Aorta (tissue), 5 donors: ENCODE measurements around the gene PACSIN1. TPM values are rescaled to one million over a fixed set of nuclear protein-coding genes. Genes with fewer than 3 reads are reported as not detected.

ENCODE experiments used
- ATAC-seq: fragments of 200-7000 bp; cut with Tn5 transposase; one replicate; pipeline ENCODE4 v1.9.1; 2022; ENCODE audit warnings: moderate library complexity; ENCODE audit not compliant: low FRiP score
- DNase-seq, 2 donors: peaks; one replicate each; pipeline ENCODE4 v3.0.0-alpha.2; 2020
- H3K27ac ChIP-seq, 2 donors: one replicate each; pipeline ENCODE4 v1.5.1; 2013; ENCODE audit warnings: low read length in 2 of 2, mild to moderate bottlenecking in 2 of 2, moderate library complexity in 2 of 2, control low read depth in 1 of 2, inconsistent platforms in 1 of 2, low read depth in 1 of 2
- H3K27me3 ChIP-seq, 2 donors: one replicate each; pipeline ENCODE4 v1.6.1; 2013; ENCODE audit warnings: control low read depth in 1 of 2, low read length in 1 of 2, mild to moderate bottlenecking in 1 of 2, moderate library complexity in 1 of 2; ENCODE audit not compliant: insufficient read depth in 2 of 2, control insufficient read depth in 1 of 2
- H3K36me3 ChIP-seq, 2 donors: one replicate each; pipeline ENCODE4 v1.6.1; 2013; ENCODE audit warnings: control low read depth in 1 of 2, low read length in 1 of 2, mild to moderate bottlenecking in 1 of 2; ENCODE audit not compliant: insufficient read depth in 2 of 2, control insufficient read depth in 1 of 2
- H3K4me1 ChIP-seq, 2 donors: one replicate each; pipeline ENCODE4 v1.6.1; 2013; ENCODE audit warnings: low read length in 2 of 2, control low read depth in 1 of 2, mild to moderate bottlenecking in 1 of 2, moderate library complexity in 1 of 2; ENCODE audit not compliant: insufficient read depth in 2 of 2, control insufficient read depth in 1 of 2
- H3K4me3 ChIP-seq, 2 donors: one replicate each; pipeline ENCODE4 v1.5.1; 2013; ENCODE audit warnings: low read length in 2 of 2, control low read depth in 1 of 2, mild to moderate bottlenecking in 1 of 2
- H3K9me3 ChIP-seq: one replicate; pipeline ENCODE4 v1.6.1; 2013; ENCODE audit warnings: mild to moderate bottlenecking, low read length; ENCODE audit not compliant: control insufficient read depth
- WGBS, 2 donors: extraction: QIAGEN DNeasy Blood & Tissue Kit; methylation state at CpG; one replicate each; pipeline ENCODE4 v1.1.7; 2013; 5-methylcytosine and 5-hydroxymethylcytosine counted together
- intact Hi-C, 2 donors: fragments of 100-400 bp; cut with DNase I; formaldehyde crosslinking; loops; one replicate each; pipeline versions ENCODE4 v1.14.2 to v1.15.0; 2022
- polyA plus RNA-seq, 2 donors: library from polyadenylated mRNA; stranded (reverse); fragments of 200-250 nt; gene quantifications; one replicate each; pipeline ENCODE4 v1.2.3, GENCODE V29; 2013
- total RNA-seq, 2 donors: library from RNA; stranded (reverse); fragmentation: NEBNext Ultra II Directional; extraction: Animal tissue kit (Norgen Biotek cat#: 25700); gene quantifications; one replicate each; pipeline ENCODE4 v1.2.1, GENCODE V29; 2021
- donor health status: healthy with polysubstance abuse.
- donor health status: Bipolar disorder and iron deficiency.
- donor health status: DM: no; HTN: no; CAD: no.
- donor health status: DM: no; HTN: no; CAD: no.
- donor health status: DM: yes; HTN: yes; CAD: no.

The PACSIN1 gene
- total and polyA plus RNA-seq, 4 donors, result 0.10 to 0.84 (median 0.10) TPM; not detected in 1

DNA sequence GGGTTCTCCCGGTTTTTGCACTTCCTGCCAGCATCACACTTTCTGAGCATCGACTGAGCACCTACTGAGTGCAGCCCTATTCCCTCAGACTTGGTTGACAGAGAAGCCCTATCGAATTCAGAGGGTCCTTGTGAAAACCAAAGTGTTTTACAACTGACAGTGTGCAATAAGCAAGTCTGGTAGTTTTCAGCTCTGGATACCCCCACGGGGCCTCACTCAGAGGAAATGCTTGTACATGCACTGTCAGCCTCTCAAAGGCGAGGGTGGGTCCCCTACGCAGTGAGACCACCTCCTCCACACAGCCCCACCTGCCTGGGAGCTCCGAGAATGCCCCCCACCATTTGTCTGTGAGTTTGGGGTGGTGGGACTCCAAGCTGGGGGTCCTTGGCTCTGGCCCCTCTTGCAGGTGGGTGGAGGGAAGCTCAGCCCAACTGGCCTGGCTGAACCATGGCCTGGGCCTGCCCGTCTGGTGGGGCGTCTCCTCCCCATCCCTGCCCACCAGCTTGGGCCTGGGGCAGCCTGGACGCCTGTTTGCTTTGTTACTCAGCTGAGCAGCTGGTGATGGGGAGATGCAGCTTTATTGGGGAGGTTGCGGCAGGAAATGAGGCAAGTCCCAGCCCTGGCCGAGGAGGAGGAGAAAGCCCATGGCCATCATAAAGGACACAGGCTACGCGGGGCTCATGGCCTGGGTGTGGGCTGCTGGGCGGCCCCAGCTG is 88.6 kb downstream of the PACSIN1 start:
- Histone ChIP-seq H3K4me1 (no peaks in the 10 kb centered on the region), H3K9me3 (peaks cover 1% of the 10 kb centered on the region), H3K36me3 (no peaks in the 10 kb centered on the region), H3K27me3 (no peaks in the 10 kb centered on the region), H3K4me3 (no peak overlapping the region), H3K27ac (no peak overlapping the region)
- DNase-seq (no peak), ATAC-seq (no peak)
- intact Hi-C loops, result no loop called here
- WGBS, 2 donors, result 63 to 65% methylated on average over 14 to 15 of the region's 15 CpGs

DNA sequence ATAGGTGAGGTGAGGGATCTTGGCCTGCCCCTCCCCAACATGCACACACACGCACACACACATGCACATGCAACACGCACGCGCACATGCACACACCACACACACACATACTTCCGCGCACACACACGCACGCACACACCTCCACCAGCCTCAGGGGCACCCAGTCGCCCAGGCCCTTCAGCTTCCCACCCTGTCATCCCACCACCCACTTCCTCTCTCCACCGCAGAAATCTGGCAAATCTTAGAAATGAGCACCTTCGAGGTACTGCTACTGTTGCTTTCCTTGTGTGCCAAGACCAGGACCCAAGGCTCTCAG is 89.1 kb downstream of the PACSIN1 start:
- H3K27ac ChIP-seq, result no peak overlapping the region
- WGBS, 2 donors, result 91 to 92% methylated on average over 11 of the region's 11 CpGs
- no peaks in the 10 kb centered on the region for H3K4me1 ChIP-seq
- H3K9me3 ChIP-seq, result peaks cover 1% of the 10 kb centered on the region
- H3K27me3 ChIP-seq, result no peaks in the 10 kb centered on the region
- no peak for DNase-seq
- no peak overlapping the region for H3K4me3 ChIP-seq
- no peaks in the 10 kb centered on the region for H3K36me3 ChIP-seq
- no peak for ATAC-seq
- intact Hi-C loops, result no loop called here

DNA sequence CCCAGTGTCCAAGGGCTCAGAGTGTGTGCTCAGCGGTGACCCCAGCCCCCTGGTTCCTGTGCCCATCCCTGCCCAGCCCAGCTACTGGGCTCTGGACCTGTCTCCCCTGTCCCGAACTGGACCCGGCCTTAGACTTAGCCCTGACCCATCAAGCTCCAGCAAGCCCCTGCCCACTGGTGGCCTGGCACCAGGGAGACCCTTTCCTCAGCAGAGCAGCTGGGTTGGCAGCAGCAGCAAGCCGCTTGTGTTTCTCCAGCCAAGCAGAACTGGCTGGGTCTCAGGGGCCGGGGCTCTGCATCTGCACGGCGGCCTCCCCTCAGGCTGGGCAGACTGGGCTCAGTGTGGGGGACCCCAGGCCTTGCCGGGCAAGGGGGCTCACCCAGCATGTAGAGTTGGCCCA is 89.5 kb downstream of the PACSIN1 start:
- intact Hi-C loops, result no loop called here
- Histone ChIP-seq H3K27me3 (no peaks in the 10 kb centered on the region), H3K9me3 (peaks cover 1% of the 10 kb centered on the region), H3K36me3 (no peaks in the 10 kb centered on the region), H3K4me1 (no peaks in the 10 kb centered on the region), H3K27ac (no peak overlapping the region), H3K4me3 (no peak overlapping the region)
- WGBS, 2 donors, result 81 to 83% methylated on average over 8 of the region's 8 CpGs
- DNase-seq, result no peak
- no peak for ATAC-seq

DNA sequence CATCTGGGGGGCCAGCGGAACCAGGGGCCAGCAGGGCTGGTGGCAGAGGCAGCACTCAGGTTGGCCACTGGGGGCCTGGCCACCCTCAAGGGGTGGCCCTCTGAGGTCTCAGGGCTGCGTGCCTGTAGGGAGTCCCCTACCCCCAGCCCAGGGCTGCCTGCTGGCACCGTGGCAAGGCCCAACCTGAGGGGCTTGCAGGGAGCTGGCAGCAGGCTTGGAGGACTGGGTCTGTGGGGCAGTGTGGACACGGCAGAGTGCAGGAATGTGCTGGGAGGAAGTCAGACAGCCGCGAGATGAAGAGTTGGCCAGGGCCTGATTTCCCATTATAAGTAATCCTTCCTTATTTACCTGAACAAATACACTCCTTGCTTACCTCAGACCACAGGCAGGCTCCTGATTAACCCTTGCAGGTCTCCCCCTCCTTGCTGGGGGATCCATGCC is 90.2 kb downstream of the PACSIN1 start, which contains the start of gene SPDEF:
SPDEF (minus strand) TSS at position 299 of the 441 bp plus-strand sequence. CDS start 11,874 bp downstream, outside the sequence.
- no peaks in the 10 kb centered on the region for H3K27me3 ChIP-seq
- H3K4me3 ChIP-seq, result no peak within 1 kb of the TSS
- peaks cover 1% of the 10 kb centered on the region for H3K9me3 ChIP-seq
- H3K4me1 ChIP-seq, result no peaks in the 10 kb centered on the region
- intact Hi-C loops, result no loop called here
- H3K27ac ChIP-seq, result no peak within 1 kb of the TSS
- 56 to 66% methylated on average over 6 of the region's 6 CpGs for WGBS, 2 donors
- H3K36me3 ChIP-seq, result no peaks in the 10 kb centered on the region
- ATAC-seq (no peak), DNase-seq (no peak)

DNA sequence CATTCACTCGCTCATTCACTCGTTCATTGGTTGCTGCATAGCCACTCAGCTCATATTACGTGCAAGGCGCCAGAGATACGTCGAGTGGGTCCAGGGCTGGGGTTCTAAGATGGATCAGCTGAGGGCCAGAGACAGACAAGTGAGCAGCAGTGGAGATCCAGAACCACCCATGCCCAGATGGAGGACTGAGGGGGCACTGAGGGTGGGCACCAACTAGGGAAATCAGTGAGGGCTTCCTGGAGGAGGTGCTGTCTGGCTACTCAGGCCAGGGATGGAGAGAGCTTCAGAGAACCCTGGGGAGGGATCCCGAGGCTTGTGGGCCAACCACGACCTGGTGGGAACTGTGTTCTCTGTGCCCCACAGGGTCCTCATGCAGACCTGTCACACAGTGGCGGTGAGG is 90.6 kb downstream of the PACSIN1 start:
- Histone ChIP-seq H3K4me3 (no peak overlapping the region), H3K27me3 (no peaks in the 10 kb centered on the region), H3K9me3 (peaks cover 1% of the 10 kb centered on the region), H3K36me3 (no peaks in the 10 kb centered on the region), H3K4me1 (no peaks in the 10 kb centered on the region), H3K27ac (no peak overlapping the region)
- intact Hi-C loops, result no loop called here
- DNase-seq, result no peak
- no peak for ATAC-seq
- 86 to 88% methylated on average over 9 of the region's 9 CpGs for WGBS, 2 donors

DNA sequence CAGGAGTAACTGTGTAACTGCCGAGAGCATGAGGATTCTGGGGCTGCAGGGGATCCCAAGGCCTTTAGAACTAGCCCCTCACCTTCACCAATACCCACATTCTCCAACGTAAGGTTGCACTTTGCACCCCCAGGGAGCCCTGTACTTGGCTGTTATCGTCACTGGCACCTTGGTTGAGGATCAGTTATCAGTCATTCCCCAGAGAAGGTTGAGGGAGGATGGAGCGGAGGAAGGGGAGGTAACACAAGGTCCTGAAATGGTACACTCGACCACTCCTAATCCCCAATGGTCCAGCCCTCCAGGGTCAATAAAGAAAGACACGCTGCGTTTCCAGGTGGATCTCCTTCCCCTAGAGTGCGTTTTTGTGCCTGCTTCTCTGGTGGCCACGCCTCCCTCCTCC is 91.4 kb downstream of the PACSIN1 start:
- ATAC-seq, result no peak
- H3K27me3 ChIP-seq, result no peaks in the 10 kb centered on the region
- H3K4me1 ChIP-seq, result no peaks in the 10 kb centered on the region
- no peak overlapping the region for H3K4me3 ChIP-seq
- H3K9me3 ChIP-seq, result peaks cover 1% of the 10 kb centered on the region
- no peak for DNase-seq
- 90 to 91% methylated on average over 9 of the region's 9 CpGs for WGBS, 2 donors
- no peak overlapping the region for H3K27ac ChIP-seq
- intact Hi-C loops, result no loop called here
- H3K36me3 ChIP-seq, result no peaks in the 10 kb centered on the region

DNA sequence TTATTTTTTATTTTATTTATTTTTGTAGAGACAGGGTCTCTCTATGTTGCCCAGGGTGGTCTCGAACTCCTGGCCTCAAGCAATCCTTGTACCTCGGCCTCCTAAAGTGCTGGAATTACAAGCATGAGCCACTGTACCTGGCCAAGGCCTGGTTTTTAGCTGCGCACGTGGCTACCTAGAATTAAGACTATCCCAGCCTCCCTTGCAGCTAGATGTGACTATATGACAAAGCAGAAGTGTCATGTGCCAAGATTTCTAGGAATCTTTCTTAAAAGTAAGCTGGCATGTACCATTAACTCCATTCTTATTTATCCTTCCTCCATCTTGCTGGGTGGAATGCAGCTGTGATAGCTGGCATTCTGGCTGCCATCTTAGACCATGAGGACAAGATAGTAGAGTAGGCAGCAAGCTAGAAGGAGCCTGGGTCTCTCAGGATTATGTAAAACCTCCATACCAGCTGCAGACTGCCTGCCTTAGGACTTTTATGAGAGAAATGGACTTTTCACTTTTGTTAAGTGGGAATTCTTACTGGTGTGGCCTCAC is 92.4 kb downstream of the PACSIN1 start:
- no peak for DNase-seq
- intact Hi-C loops, result no loop called here
- H3K4me3 ChIP-seq, result no peak overlapping the region
- 95 to 97% methylated on average over 4 of the region's 4 CpGs for WGBS, 2 donors
- H3K36me3 ChIP-seq, result no peaks in the 10 kb centered on the region
- H3K27me3 ChIP-seq, result no peaks in the 10 kb centered on the region
- H3K4me1 ChIP-seq, result no peaks in the 10 kb centered on the region
- no peak for ATAC-seq
- no peak overlapping the region for H3K27ac ChIP-seq
- peaks cover 1% of the 10 kb centered on the region for H3K9me3 ChIP-seq

DNA sequence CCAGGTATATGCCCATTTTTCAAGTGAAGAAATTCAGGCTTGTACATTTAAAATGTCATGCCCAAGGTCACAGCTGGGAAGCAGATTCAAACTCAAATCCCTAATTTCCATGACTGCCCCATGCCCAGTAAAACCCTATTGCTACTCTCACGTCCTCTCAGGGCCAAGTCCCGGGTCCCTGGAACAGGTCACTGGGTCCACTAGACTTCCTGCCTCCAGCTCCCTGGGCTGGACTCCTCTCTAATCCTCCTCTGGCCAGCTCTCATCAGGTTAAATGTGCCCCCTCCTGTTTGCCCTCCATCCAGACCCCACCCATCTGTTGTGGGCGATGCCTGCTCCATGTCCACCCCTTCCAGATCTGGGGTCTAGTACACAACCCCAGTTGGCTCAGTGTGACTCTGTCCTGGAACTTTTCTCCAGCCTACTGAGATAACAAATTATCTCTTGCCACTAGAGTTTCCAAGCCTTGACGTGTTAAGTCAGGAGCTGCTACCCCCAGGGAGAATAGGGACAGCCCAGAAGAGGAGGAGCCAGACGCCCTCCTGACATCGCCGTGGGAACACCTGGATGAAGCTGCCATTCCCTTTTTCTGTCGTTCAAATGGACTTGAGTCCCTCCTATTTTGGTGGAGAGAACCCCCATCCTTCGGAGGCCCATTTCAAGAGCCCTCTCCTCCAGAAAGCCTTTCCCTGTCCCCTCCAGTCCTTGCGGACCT is 93.9 kb downstream of the PACSIN1 start:
- Histone ChIP-seq H3K27ac (no peak overlapping the region), H3K4me1 (no peaks in the 10 kb centered on the region), H3K9me3 (peaks cover 1% of the 10 kb centered on the region), H3K36me3 (no peaks in the 10 kb centered on the region), H3K27me3 (no peaks in the 10 kb centered on the region), H3K4me3 (no peak overlapping the region)
- DNase-seq, result no peak
- intact Hi-C loops, result no loop called here
- no peak for ATAC-seq
- WGBS, 2 donors, result 72 to 73% methylated on average over 10 of the region's 10 CpGs
